ENCODE results near the gene POLR1D.
A peak's percentile ranks its signal among the peaks of the same experiment; 100 is the strongest.

- TF ChIP-seq CTCF (conservative IDR thresholded peaks at IDR 0.05; ENCODE audit: low read depth in 2 of 2) (no peak), POLR2AphosphoS5 (IDR thresholded peaks at IDR 0.05; ENCODE audit: low read depth) (peak; percentile 84), EZH2 (IDR thresholded peaks at IDR 0.05; ENCODE audit: low read depth, unreplicated experiment) (no peak), EZH2phosphoT487 (IDR thresholded peaks at IDR 0.05; ENCODE audit: unreplicated experiment) (no peak), JUNB (IDR thresholded peaks at IDR 0.05; ENCODE audit: unreplicated experiment) (no peak)
- TF ChIP-seq, protein P1, sequence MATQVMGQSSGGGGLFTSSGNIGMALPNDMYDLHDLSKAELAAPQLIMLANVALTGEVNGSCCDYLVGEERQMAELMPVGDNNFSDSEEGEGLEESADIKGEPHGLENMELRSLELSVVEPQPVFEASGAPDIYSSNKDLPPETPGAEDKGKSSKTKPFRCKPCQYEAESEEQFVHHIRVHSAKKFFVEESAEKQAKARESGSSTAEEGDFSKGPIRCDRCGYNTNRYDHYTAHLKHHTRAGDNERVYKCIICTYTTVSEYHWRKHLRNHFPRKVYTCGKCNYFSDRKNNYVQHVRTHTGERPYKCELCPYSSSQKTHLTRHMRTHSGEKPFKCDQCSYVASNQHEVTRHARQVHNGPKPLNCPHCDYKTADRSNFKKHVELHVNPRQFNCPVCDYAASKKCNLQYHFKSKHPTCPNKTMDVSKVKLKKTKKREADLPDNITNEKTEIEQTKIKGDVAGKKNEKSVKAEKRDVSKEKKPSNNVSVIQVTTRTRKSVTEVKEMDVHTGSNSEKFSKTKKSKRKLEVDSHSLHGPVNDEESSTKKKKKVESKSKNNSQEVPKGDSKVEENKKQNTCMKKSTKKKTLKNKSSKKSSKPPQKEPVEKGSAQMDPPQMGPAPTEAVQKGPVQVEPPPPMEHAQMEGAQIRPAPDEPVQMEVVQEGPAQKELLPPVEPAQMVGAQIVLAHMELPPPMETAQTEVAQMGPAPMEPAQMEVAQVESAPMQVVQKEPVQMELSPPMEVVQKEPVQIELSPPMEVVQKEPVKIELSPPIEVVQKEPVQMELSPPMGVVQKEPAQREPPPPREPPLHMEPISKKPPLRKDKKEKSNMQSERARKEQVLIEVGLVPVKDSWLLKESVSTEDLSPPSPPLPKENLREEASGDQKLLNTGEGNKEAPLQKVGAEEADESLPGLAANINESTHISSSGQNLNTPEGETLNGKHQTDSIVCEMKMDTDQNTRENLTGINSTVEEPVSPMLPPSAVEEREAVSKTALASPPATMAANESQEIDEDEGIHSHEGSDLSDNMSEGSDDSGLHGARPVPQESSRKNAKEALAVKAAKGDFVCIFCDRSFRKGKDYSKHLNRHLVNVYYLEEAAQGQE (IDR thresholded peaks at IDR 0.05; ENCODE audit: unreplicated experiment): no peak
Measured at GRCh38 chr13:27620377-27621115, 1.1 kb upstream of the POLR1D start, which contains the start of gene LNX2.

Measured in GM23338 (cell line).